Ascending aorta (tissue), 2 donors: ENCODE measurements around the gene WWP2. TPM values are rescaled to one million over a fixed set of nuclear protein-coding genes. Genes with fewer than 3 reads are reported as not detected.

Experiments used
- DNase-seq, 2 donors: peaks; one replicate each; pipeline ENCODE4 v3.0.0-alpha.2; 2019; ENCODE audit warnings: low spot score in 2 of 2
- H3K27ac ChIP-seq, 2 donors: fragments of 200-600 bp; sonication (generic); one replicate each; pipeline ENCODE4 v1.5.1; 2016 to 2017; ENCODE audit warnings: mild to moderate bottlenecking in 1 of 2
- H3K27me3 ChIP-seq: fragments of 200-600 bp; sonication (generic); one replicate; pipeline ENCODE4 v1.5.1; 2017
- H3K36me3 ChIP-seq, 2 donors: fragments of 200-600 bp; sonication (generic); one replicate each; pipeline ENCODE4 v1.5.1; 2016
- H3K4me1 ChIP-seq, 2 donors: fragments of 200-600 bp; sonication (generic); one replicate each; pipeline ENCODE4 v1.5.1; 2016 to 2017; ENCODE audit warnings: mild to moderate bottlenecking in 1 of 2
- H3K4me3 ChIP-seq, 2 donors: fragments of 200-600 bp; sonication (generic); one replicate each; pipeline ENCODE4 v1.5.1; 2016 to 2017; ENCODE audit warnings: mild to moderate bottlenecking in 1 of 2
- H3K9me3 ChIP-seq, 2 donors: fragments of 200-600 bp; sonication (generic); one replicate each; pipeline ENCODE4 v1.5.1; 2016
- CTCF ChIP-seq, 3 experiments: fragments of 200-600 bp in 2 of 3; fragments of 450-650 bp in 1 of 3; sonication (generic) in 2 of 3; IDR thresholded peaks; one replicate each; pipeline ENCODE4 v1.5.1; 2016 to 2019; ENCODE audit warnings: antibody characterized with exemption in 3 of 3, mild to moderate bottlenecking in 1 of 3, moderate library complexity in 1 of 3
- intact Hi-C: fragments of 100-400 bp; cut with DNase I; formaldehyde crosslinking; loops from one replicate; pipeline ENCODE4 v1.15.1; 2023
- total RNA-seq: library from RNA; depleted of rRNA; stranded (reverse); fragments of >200 nt; gene quantifications from one replicate; pipeline ENCODE4 v1.1.0, GENCODE V29; 2016

Gene WWP2
- total RNA-seq, 1 donor from 2014 or later = 71.2 TPM

- peaks cover 0 to under 1% of the 10 kb centered on the region in 2 donors for H3K4me1 ChIP-seq
- TF ChIP-seq CTCF (IDR thresholded peaks at IDR 0.05) = no peak
- H3K9me3 ChIP-seq = no peaks in the 10 kb centered on the region
- no peak for DNase-seq
- no peak overlapping the region for H3K27ac ChIP-seq
- H3K4me3 ChIP-seq = no peak overlapping the region
- intact Hi-C loops = no loop called here
- peaks cover 3 to 18% of the 10 kb centered on the region in 2 donors for H3K36me3 ChIP-seq
- no peaks in the 10 kb centered on the region for H3K27me3 ChIP-seq
Observed at GRCh38 chr16:69910964-69911363, 148.8 kb downstream of the WWP2 start.

GRCh38 chr16:69916462-69916861 lies 154.3 kb downstream of the WWP2 start:
- intact Hi-C loops = loop anchor here (2.0 to 5.0 kb wide), 4 partner anchors 26 to 68 kb away; no protein-coding TSS in a partner anchor
- no peak for TF ChIP-seq CTCF (IDR thresholded peaks at IDR 0.05)
- no peak for DNase-seq
- peaks cover 10 to 46% of the 10 kb centered on the region in 2 donors for H3K4me1 ChIP-seq
- no peaks in the 10 kb centered on the region for H3K9me3 ChIP-seq
- peak overlapping the region; percentile 96 to 97 for H3K27ac ChIP-seq
- no peaks in the 10 kb centered on the region for H3K36me3 ChIP-seq
- H3K4me3 ChIP-seq = no peak overlapping the region
- no peaks in the 10 kb centered on the region for H3K27me3 ChIP-seq

GRCh38 chr16:69917311-69917710 lies 155.2 kb downstream of the WWP2 start:
- Histone ChIP-seq H3K27me3 (no peaks in the 10 kb centered on the region), H3K4me3 (peak overlapping the region; percentile 37 to 52), H3K4me1 (peaks cover 18 to 53% of the 10 kb centered on the region in 2 donors), H3K36me3 (no peaks in the 10 kb centered on the region), H3K27ac (peak overlapping the region; percentile 96 to 97), H3K9me3 (no peaks in the 10 kb centered on the region)
- DNase-seq = no peak
- intact Hi-C loops = loop anchor here (2.0 to 5.0 kb wide), 4 partner anchors 27 to 69 kb away; no protein-coding TSS in a partner anchor
- no peak for TF ChIP-seq CTCF (IDR thresholded peaks at IDR 0.05)

GRCh38 chr16:69917739-69918138 lies 155.6 kb downstream of the WWP2 start:
- Histone ChIP-seq H3K4me1 (peaks cover 20 to 56% of the 10 kb centered on the region in 2 donors), H3K4me3 (peak overlapping the region; percentile 37 to 52), H3K27me3 (no peaks in the 10 kb centered on the region), H3K27ac (peak overlapping the region; percentile 96 to 97), H3K36me3 (no peaks in the 10 kb centered on the region), H3K9me3 (no peaks in the 10 kb centered on the region)
- TF ChIP-seq CTCF (IDR thresholded peaks at IDR 0.05) = no peak
- intact Hi-C loops = loop anchor here (2.0 to 5.0 kb wide), 4 partner anchors 27 to 69 kb away; no protein-coding TSS in a partner anchor
- peak in 1 of 2 donors; percentile 91 for DNase-seq

- Histone ChIP-seq H3K27me3 (no peaks in the 10 kb centered on the region), H3K27ac (peak overlapping the region; percentile 96 to 97), H3K36me3 (no peaks in the 10 kb centered on the region), H3K9me3 (no peaks in the 10 kb centered on the region), H3K4me3 (peak overlapping the region; percentile 37 to 52), H3K4me1 (peaks cover 20 to 60% of the 10 kb centered on the region in 2 donors)
- DNase-seq = no peak
- intact Hi-C loops = loop anchor here (5.0 kb wide), 1 partner anchor 36 kb away; no protein-coding TSS in a partner anchor
- TF ChIP-seq CTCF (IDR thresholded peaks at IDR 0.05) = no peak
Observed at GRCh38 chr16:69918241-69918640, 156.1 kb downstream of the WWP2 start.
